Gastrocnemius medialis (tissue), 4 donors: Measurements from ENCODE around the gene CCDC91.

Source experiments
- CTCF ChIP-seq, 5 experiments: fragments of 450-650 bp in 3 of 5; fragments of 200-600 bp in 2 of 5; sonication (generic) in 2 of 5; IDR thresholded peaks in 4 of 5; conservative IDR thresholded peaks in 1 of 5; 1 replicate in 4 of 5; 2 replicates in 1 of 5; pipeline ENCODE4 v1.5.1; 2016 to 2019; ENCODE audit warnings: antibody characterized with exemption in 5 of 5, mild to moderate bottlenecking in 3 of 5, moderate library complexity in 3 of 5
- POLR2A ChIP-seq, 2 donors: fragments of 450-650 bp; IDR thresholded peaks; one replicate each; pipeline ENCODE4 v1.6.1; 2017; ENCODE audit warnings: antibody characterized with exemption in 2 of 2, mild to moderate bottlenecking in 2 of 2, moderate library complexity in 2 of 2

GRCh38 chr12:28240853-28241252, 50.6 kb downstream of the CCDC91 start:
- no peak for TF ChIP-seq CTCF (IDR thresholded peaks at IDR 0.05 in 4 of 5, conservative IDR thresholded peaks at IDR 0.05 in 1 of 5)
- no peak for TF ChIP-seq POLR2A (IDR thresholded peaks at IDR 0.05)
